Fibroblast of lung (primary cell): Measurements from ENCODE around the gene LIG1.

Source experiments
- CTCF ChIP-seq, 2 donors: IDR thresholded peaks in 1 of 2; conservative IDR thresholded peaks in 1 of 2; 1 replicate in 1 of 2; 2 replicates in 1 of 2; pipeline ENCODE4 v1.5.1; 2011 to 2012; ENCODE audit warnings: low read length in 2 of 2, control low read depth in 1 of 2, inconsistent platforms in 1 of 2, low read depth in 1 of 2, mild to moderate bottlenecking in 1 of 2
- EZH2 ChIP-seq: IDR thresholded peaks from 2 replicates; pipeline ENCODE4 v1.5.1; 2012; ENCODE audit warnings: low read length, control low read depth, mild to moderate bottlenecking; ENCODE audit errors: missing control alignments

DNA sequence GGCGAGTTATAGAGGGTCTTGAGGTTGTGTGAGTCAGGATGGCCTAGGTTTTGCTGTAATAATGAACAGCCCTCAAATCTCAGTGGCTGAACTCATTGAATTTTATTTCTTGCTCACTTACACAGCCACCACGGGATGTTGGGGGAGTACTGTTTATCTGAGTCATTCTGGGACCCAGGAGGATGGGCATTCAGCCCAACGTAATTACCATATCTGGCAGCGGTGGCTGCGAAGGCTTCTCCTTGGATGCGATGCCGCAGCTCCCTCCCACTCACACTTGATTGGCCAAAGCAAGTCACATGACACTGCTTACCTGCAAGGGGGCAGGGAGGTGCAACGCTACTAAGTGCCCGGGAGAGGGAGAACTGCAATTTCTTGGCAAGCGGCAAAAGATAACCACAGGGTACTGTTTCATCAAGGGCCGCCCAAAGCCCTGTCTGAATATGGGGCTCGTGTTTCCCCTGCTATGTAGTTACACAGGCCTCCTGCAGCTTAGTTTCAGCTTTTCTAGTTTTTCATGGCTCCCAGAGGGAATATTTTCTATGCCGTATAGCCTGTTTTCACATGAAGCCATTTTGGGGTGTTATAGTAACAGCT, 20.2 kb upstream of the LIG1 start:
- TF ChIP-seq CTCF (conservative IDR thresholded peaks at IDR 0.05 in 1 of 2, IDR thresholded peaks at IDR 0.05 in 1 of 2; ENCODE audit: low read depth in 1 of 2, low read length in 2 of 2) (peak in 1 of 2 donors; percentile 3), EZH2 (no peak)
